ENCODE measurements around the gene CCDC149. TPM values are rescaled to one million over a fixed set of nuclear protein-coding genes. Genes with fewer than 3 reads are reported as not detected.

CCDC149 gene
- total RNA-seq, 1 donor from 2014 or later: 5.2 TPM

DNA sequence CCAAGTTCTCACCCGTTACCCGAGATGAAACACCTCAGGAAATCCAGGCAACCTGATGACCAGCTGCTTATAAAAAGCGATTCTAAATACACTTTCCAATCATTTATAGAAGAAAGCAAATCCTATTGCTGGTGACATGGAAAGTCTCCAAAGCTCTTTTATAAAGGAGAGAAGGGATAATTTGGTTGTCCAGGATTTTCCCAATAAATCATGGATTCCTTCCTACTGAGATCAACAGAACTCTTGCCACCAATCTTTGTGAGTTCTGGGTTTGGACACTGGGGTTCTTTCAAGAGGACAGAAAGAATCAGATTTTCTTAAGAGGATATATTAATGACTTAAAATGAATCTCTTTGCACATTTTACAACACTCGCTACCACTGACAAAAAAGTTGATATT lies 142.2 kb downstream of the CCDC149 start:
- Mint-ChIP-seq H3K27ac (ENCODE audit: unreplicated experiment) (no peak overlapping the region), H3K36me3 (ENCODE audit: unreplicated experiment) (peaks cover 9% of the 10 kb centered on the region), H3K4me1 (ENCODE audit: low read depth, unreplicated experiment) (no peaks in the 10 kb centered on the region), H3K27me3 (ENCODE audit: unreplicated experiment) (peaks cover 4% of the 10 kb centered on the region), H3K9me3 (ENCODE audit: unreplicated experiment) (no peaks in the 10 kb centered on the region), H3K4me3 (ENCODE audit: unreplicated experiment) (no peak overlapping the region)
- TF ChIP-seq CTCF (IDR thresholded peaks at IDR 0.05; ENCODE audit: partially characterized antibody, unreplicated experiment): no peak
- no peak for DNase-seq

DNA sequence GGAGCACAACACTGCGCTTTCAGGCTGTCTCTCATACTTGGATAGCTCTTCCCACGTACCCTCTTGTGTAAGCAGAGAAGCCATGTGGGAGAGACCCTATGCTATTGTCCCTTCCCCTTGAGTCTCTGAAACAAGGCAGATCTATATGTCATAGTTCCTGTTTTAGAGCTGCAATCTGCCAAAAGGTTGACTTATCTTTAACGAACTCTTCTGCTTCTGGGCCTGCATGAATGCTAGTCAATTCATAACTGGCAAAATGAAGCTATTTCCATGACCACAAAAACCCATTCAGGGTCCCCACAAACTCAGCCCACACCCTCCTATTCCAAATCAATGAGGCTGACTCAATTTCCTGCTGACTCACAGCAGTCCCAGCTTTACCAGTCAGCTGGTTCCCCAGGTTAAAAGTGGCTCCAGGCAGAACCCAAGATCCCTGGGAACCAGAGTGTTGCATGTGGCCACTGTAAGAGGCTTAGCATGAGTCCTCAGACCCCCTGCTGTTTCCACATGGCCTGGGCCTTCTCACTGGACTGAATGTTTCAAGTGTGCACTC lies 142.7 kb downstream of the CCDC149 start:
- no peak overlapping the region for H3K4me3 Mint-ChIP-seq (ENCODE audit: unreplicated experiment)
- peaks cover 9% of the 10 kb centered on the region for H3K36me3 Mint-ChIP-seq (ENCODE audit: unreplicated experiment)
- TF ChIP-seq CTCF (IDR thresholded peaks at IDR 0.05; ENCODE audit: partially characterized antibody, unreplicated experiment): no peak
- H3K9me3 Mint-ChIP-seq (ENCODE audit: unreplicated experiment): no peaks in the 10 kb centered on the region
- peaks cover 4% of the 10 kb centered on the region for H3K27me3 Mint-ChIP-seq (ENCODE audit: unreplicated experiment)
- no peak overlapping the region for H3K27ac Mint-ChIP-seq (ENCODE audit: unreplicated experiment)
- DNase-seq: no peak
- H3K4me1 Mint-ChIP-seq (ENCODE audit: low read depth, unreplicated experiment): no peaks in the 10 kb centered on the region

DNA sequence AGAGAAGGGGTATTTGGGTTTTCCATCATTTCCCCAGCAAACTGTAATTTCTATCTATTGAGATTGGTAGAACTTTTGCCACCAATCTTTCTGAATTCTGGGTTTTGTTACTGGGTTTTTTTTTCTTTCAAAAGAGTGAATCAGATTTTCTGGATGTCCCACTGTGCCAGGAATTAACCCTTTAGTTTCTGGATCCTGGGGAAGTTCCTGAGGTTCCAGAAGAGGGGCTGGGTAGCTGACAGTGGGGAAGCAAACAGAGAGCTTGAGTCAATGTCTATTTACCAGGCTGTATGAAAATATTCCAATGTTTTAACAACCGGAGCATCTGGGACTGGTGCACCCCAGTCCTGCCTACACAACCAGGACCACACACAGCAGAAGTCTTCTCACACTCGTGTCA lies 143.3 kb downstream of the CCDC149 start:
- H3K36me3 Mint-ChIP-seq (ENCODE audit: unreplicated experiment): peaks cover 9% of the 10 kb centered on the region
- no peak for TF ChIP-seq CTCF (IDR thresholded peaks at IDR 0.05; ENCODE audit: partially characterized antibody, unreplicated experiment)
- no peak overlapping the region for H3K4me3 Mint-ChIP-seq (ENCODE audit: unreplicated experiment)
- peaks cover 4% of the 10 kb centered on the region for H3K27me3 Mint-ChIP-seq (ENCODE audit: unreplicated experiment)
- H3K4me1 Mint-ChIP-seq (ENCODE audit: low read depth, unreplicated experiment): no peaks in the 10 kb centered on the region
- DNase-seq: no peak
- no peak overlapping the region for H3K27ac Mint-ChIP-seq (ENCODE audit: unreplicated experiment)
- H3K9me3 Mint-ChIP-seq (ENCODE audit: unreplicated experiment): no peaks in the 10 kb centered on the region

DNA sequence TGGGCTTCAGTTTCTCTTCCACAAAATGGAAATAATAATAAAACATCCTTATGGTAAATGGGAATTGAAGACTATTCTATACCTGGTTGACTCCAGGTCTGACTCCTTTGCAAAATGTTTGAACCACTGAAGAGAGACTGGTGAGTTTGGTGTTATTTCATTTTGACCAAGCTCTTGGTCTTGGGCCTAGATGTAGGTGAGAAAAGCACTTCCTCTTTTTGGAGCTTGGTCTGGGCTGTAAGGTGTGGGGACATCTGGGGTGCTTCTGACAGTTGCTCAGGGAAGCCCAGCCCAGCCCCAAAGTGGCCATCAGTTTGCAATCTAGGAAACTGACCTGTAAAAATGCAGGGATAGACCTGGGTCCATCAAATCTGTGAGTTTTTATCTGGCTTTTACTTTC lies 144.2 kb downstream of the CCDC149 start:
- H3K36me3 Mint-ChIP-seq (ENCODE audit: unreplicated experiment): peaks cover 9% of the 10 kb centered on the region

More for the DNA sequence above, 144.2 kb downstream of the CCDC149 start:
- Mint-ChIP-seq H3K4me1 (ENCODE audit: low read depth, unreplicated experiment) (no peaks in the 10 kb centered on the region), H3K9me3 (ENCODE audit: unreplicated experiment) (no peaks in the 10 kb centered on the region), H3K4me3 (ENCODE audit: unreplicated experiment) (no peak overlapping the region), H3K27ac (ENCODE audit: unreplicated experiment) (no peak overlapping the region), H3K27me3 (ENCODE audit: unreplicated experiment) (peaks cover 4% of the 10 kb centered on the region)
- DNase-seq: no peak
- TF ChIP-seq CTCF (IDR thresholded peaks at IDR 0.05; ENCODE audit: partially characterized antibody, unreplicated experiment): no peak

Data from glutamatergic neuron (in vitro differentiated cells).